GM10266 (cell line): ENCODE data around the gene RXRA.

Experiments used
- DNase-seq: peaks from one replicate; pipeline ENCODE4 v3.0.0; 2012; ENCODE audit errors: extremely low spot score
- CTCF ChIP-seq: IDR thresholded peaks from 2 replicates; pipeline ENCODE4 v1.5.1; 2012; ENCODE audit warnings: mild to moderate bottlenecking, low read depth; ENCODE audit not compliant: control insufficient read depth, insufficient read depth; ENCODE audit errors: missing control alignments

RXRA gene

GRCh38 chr9:134366223-134367031, 40.2 kb downstream of the RXRA start:
- TF ChIP-seq CTCF: no peak
- DNase-seq: no peak

- DNase-seq: no peak
- TF ChIP-seq CTCF: no peak
Measured at GRCh38 chr9:134367061-134367460, 40.8 kb downstream of the RXRA start.

GRCh38 chr9:134367791-134368490, 41.7 kb downstream of the RXRA start:
- no peak for TF ChIP-seq CTCF
- DNase-seq: no peak

GRCh38 chr9:134368571-134368970, 42.3 kb downstream of the RXRA start:
- no peak for DNase-seq
- no peak for TF ChIP-seq CTCF

- no peak for TF ChIP-seq CTCF
- DNase-seq: no peak
Measured at GRCh38 chr9:134369416-134370212, 43.4 kb downstream of the RXRA start.

- TF ChIP-seq CTCF: no peak
- DNase-seq: no peak
Measured at GRCh38 chr9:134370213-134370492, 43.9 kb downstream of the RXRA start.
